Hematopoietic multipotent progenitor cell (in vitro differentiated cells): ENCODE results near the gene MEG3. TPM values are rescaled to one million over a fixed set of nuclear protein-coding genes. Genes with fewer than 3 reads are reported as not detected.
"Not testable (repeated sequence)": the region's sequence is repeated elsewhere in the genome, so short reads cannot be mapped to it uniquely, and the experiment has no call there.

Source experiments
- DNase-seq, 3 donors: peaks; one replicate each; pipeline ENCODE4 v3.0.0-alpha.2; 2011 to 2015; ENCODE audit warnings: low read depth in 2 of 3, low spot score in 2 of 3
- total RNA-seq: library from RNA; depleted of rRNA; stranded (reverse); fragments of >200 nt; gene quantifications from one replicate; pipeline ENCODE4 v1.2.3, GENCODE V29; 2012

Gene MEG3
- total RNA-seq, 1 donor = 22.4 TPM

- DNase-seq = no peak
These were observed 12.6 kb upstream of the MEG3 start for GRCh38 chr14:100813291-100813690.

GRCh38 chr14:100815478-100816285 is 10.2 kb upstream of the MEG3 start:
- no peak for DNase-seq

GRCh38 chr14:100816286-100816949 is 9.5 kb upstream of the MEG3 start:
- DNase-seq = no peak

- no peak for DNase-seq
These were observed 8.7 kb upstream of the MEG3 start for GRCh38 chr14:100816950-100817901.

GRCh38 chr14:100818221-100818699 is 7.7 kb upstream of the MEG3 start:
- no peak for DNase-seq

GRCh38 chr14:100818923-100819322 is 7.0 kb upstream of the MEG3 start:
- DNase-seq = not testable (repeated sequence)

- DNase-seq = no peak
These were observed 6.5 kb upstream of the MEG3 start for GRCh38 chr14:100819453-100819828.

- DNase-seq = no peak
These were observed 6.0 kb upstream of the MEG3 start for GRCh38 chr14:100819829-100820475.

- no peak for DNase-seq
These were observed 5.0 kb upstream of the MEG3 start for GRCh38 chr14:100820957-100821356.

- no peak for DNase-seq
These were observed 3.9 kb upstream of the MEG3 start for GRCh38 chr14:100822013-100822412.

GRCh38 chr14:100822532-100823296 is 3.2 kb upstream of the MEG3 start:
- DNase-seq = no peak

GRCh38 chr14:100823413-100824080 is 2.4 kb upstream of the MEG3 start:
- DNase-seq = peak in 1 of 3 donors; percentile 28

- DNase-seq = peak in 2 of 3 donors; percentile 59 to 70
These were observed 1.8 kb upstream of the MEG3 start for GRCh38 chr14:100824091-100824551.

- DNase-seq = no peak
These were observed 811 bp upstream of the MEG3 start for GRCh38 chr14:100824901-100825712.

- no peak for DNase-seq
These were observed 628 bp downstream of the MEG3 start for GRCh38 chr14:100826391-100827100.

GRCh38 chr14:100827101-100828021 is 1.4 kb downstream of the MEG3 start:
- DNase-seq = peak in 1 of 3 donors; percentile 26
